Fibroblast of the aortic adventitia (primary cell): ENCODE data around the gene AFAP1. TPM values are rescaled to one million over a fixed set of nuclear protein-coding genes. Genes with fewer than 3 reads are reported as not detected.

Experiments
- DNase-seq: peaks from one replicate; pipeline ENCODE4 v3.0.0-alpha.2; 2010; ENCODE audit warnings: low read depth
- H3K4me3 ChIP-seq: 2 replicates; pipeline ENCODE4 v1.5.1; 2011; ENCODE audit warnings: low read depth, mild to moderate bottlenecking, control low read depth, low read length, moderate library complexity
- CTCF ChIP-seq: IDR thresholded peaks from 2 replicates; pipeline ENCODE4 v1.5.1; 2011; ENCODE audit warnings: mild to moderate bottlenecking, low read length, control low read depth, inconsistent platforms; ENCODE audit not compliant: insufficient read depth
- total RNA-seq: library from RNA; depleted of rRNA; stranded (reverse); fragments of >200 nt; gene quantifications from 2 replicates; pipeline ENCODE4 v1.2.3, GENCODE V29; 2012; ENCODE audit warnings: low replicate concordance

The AFAP1 gene
- total RNA-seq, 1 donor: 66.0 TPM

- no peak for TF ChIP-seq CTCF
- no peak overlapping the region for H3K4me3 ChIP-seq
- peak; percentile 76 for DNase-seq
Observed at GRCh38 chr4:7824218-7824617, 115.4 kb downstream of the AFAP1 start.

- no peak overlapping the region for H3K4me3 ChIP-seq
- DNase-seq: peak; percentile 86
- no peak for TF ChIP-seq CTCF
Observed at GRCh38 chr4:7823416-7823824, 116.2 kb downstream of the AFAP1 start.

- DNase-seq: no peak
- TF ChIP-seq CTCF: no peak
- no peak overlapping the region for H3K4me3 ChIP-seq
Observed at GRCh38 chr4:7822877-7823276, 116.8 kb downstream of the AFAP1 start.

GRCh38 chr4:7822137-7822505, 117.5 kb downstream of the AFAP1 start:
- no peak for TF ChIP-seq CTCF
- no peak for DNase-seq
- H3K4me3 ChIP-seq: no peak overlapping the region

- H3K4me3 ChIP-seq: no peak overlapping the region
- no peak for TF ChIP-seq CTCF
- peak; percentile 82 for DNase-seq
Observed at GRCh38 chr4:7821245-7822136, 118.2 kb downstream of the AFAP1 start.

- TF ChIP-seq CTCF: no peak
- H3K4me3 ChIP-seq: no peak overlapping the region
- DNase-seq: peak; percentile 78
Observed at GRCh38 chr4:7820031-7820818, 119.4 kb downstream of the AFAP1 start.
